Hematopoietic multipotent progenitor cell treated with erythropoietin and hydrocortisone succinate and interleukin-3 and kit ligand, for 15 days (in vitro differentiated cells): Measurements from ENCODE around the gene MCM6.
A peak's percentile ranks its signal among the peaks of the same experiment; 100 is the strongest.
"Not testable (repeated sequence)": the region's sequence is repeated elsewhere in the genome, so short reads cannot be mapped to it uniquely, and the experiment has no call there.

Experiments
- DNase-seq: peaks from one replicate; pipeline ENCODE4 v3.0.0-alpha.2; 2015; ENCODE audit warnings: low spot score

The MCM6 gene

GRCh38 chr2:135820003-135820618, 56.1 kb downstream of the MCM6 start:
- DNase-seq, result no peak

- DNase-seq, result no peak
Measured at GRCh38 chr2:135818937-135819610, 57.2 kb downstream of the MCM6 start.

- DNase-seq, result no peak
Measured at GRCh38 chr2:135817951-135818350, 58.3 kb downstream of the MCM6 start.

- no peak for DNase-seq
Measured at GRCh38 chr2:135817466-135817865, 58.8 kb downstream of the MCM6 start.

GRCh38 chr2:135815269-135815668, 61.0 kb downstream of the MCM6 start:
- DNase-seq, result no peak

GRCh38 chr2:135812907-135813511, 63.2 kb downstream of the MCM6 start:
- no peak for DNase-seq

- DNase-seq, result not testable (repeated sequence)
Measured at GRCh38 chr2:135807874-135808273, 68.4 kb downstream of the MCM6 start.

GRCh38 chr2:135803278-135803677, 73.0 kb downstream of the MCM6 start:
- DNase-seq, result no peak

GRCh38 chr2:135802350-135802749, 73.9 kb downstream of the MCM6 start:
- DNase-seq, result no peak

GRCh38 chr2:135800513-135801460, 75.5 kb downstream of the MCM6 start:
- DNase-seq, result no peak

GRCh38 chr2:135799738-135800137, 76.5 kb downstream of the MCM6 start:
- no peak for DNase-seq

- no peak for DNase-seq
Measured at GRCh38 chr2:135798762-135799161, 77.5 kb downstream of the MCM6 start.

GRCh38 chr2:135798275-135798705, 78.0 kb downstream of the MCM6 start:
- no peak for DNase-seq

- peak; percentile 70 for DNase-seq
Measured at GRCh38 chr2:135797497-135798274, 78.6 kb downstream of the MCM6 start.

GRCh38 chr2:135796606-135797005, 79.6 kb downstream of the MCM6 start:
- no peak for DNase-seq

GRCh38 chr2:135795641-135796040, 80.6 kb downstream of the MCM6 start:
- not testable (repeated sequence) for DNase-seq

- no peak for DNase-seq
Measured at GRCh38 chr2:135792401-135793150, 83.7 kb downstream of the MCM6 start.

- no peak for DNase-seq
Measured at GRCh38 chr2:135791418-135792190, 84.6 kb downstream of the MCM6 start.

GRCh38 chr2:135790423-135790822, 85.8 kb downstream of the MCM6 start:
- no peak for DNase-seq
